OCI-LY7 (cell line): ENCODE data around the gene COL4A1. TPM values are rescaled to one million over a fixed set of nuclear protein-coding genes. Genes with fewer than 3 reads are reported as not detected.

Experiments
- BruUV-seq: library from RNA; stranded (reverse); fragments of 400-500 nt; replicated peaks from 2 replicates; lab custom pipeline; 2021; lab: Mats Ljungman, UMichigan
- CTCF ChIA-PET: fragments of 300-600 bp; sonication (Branson Sonifier 250); formaldehyde crosslinking; loops from one replicate; lab custom pipeline; 2022; ENCODE audit warnings: antibody characterized with exemption; ENCODE audit not compliant: unreplicated experiment; lab: Charles Lee
- POLR2A ChIA-PET: fragments of 300-600 bp; sonication (Branson Sonifier 250); formaldehyde crosslinking; loops from one replicate; lab custom pipeline; 2022; ENCODE audit warnings: antibody characterized with exemption; lab: Charles Lee
- DNase-seq: peaks from one replicate; pipeline ENCODE4 v3.0.0-alpha.2; 2015; ENCODE audit warnings: low spot score
- H2AFZ ChIP-seq: fragments of 200-600 bp; sonication (generic), shearing (Covaris generic); 2 replicates; pipeline ENCODE4 v1.6.1; 2014; ENCODE audit warnings: mild to moderate bottlenecking, antibody characterized with exemption, low read length, moderate library complexity
- H3K27ac ChIP-seq: fragments of 200-600 bp; sonication (generic); 2 replicates; pipeline ENCODE4 v1.5.1; 2014; ENCODE audit warnings: mixed run types, low read depth, mild to moderate bottlenecking, moderate library complexity, low read length, inconsistent platforms; ENCODE audit not compliant: poor library complexity, severe bottlenecking
- H3K36me3 ChIP-seq: fragments of 200-600 bp; sonication (generic); 2 replicates; pipeline ENCODE4 v1.6.1; 2014; ENCODE audit warnings: mild to moderate bottlenecking, antibody characterized with exemption, low read length, moderate library complexity, mixed read lengths; ENCODE audit not compliant: insufficient read depth
- H3K4me1 ChIP-seq: fragments of 200-600 bp; sonication (generic); 2 replicates; pipeline ENCODE4 v1.5.1; 2014; ENCODE audit warnings: mild to moderate bottlenecking, low read length; ENCODE audit not compliant: insufficient read depth, poor library complexity, severe bottlenecking
- H3K4me2 ChIP-seq: fragments of 200-600 bp; sonication (generic); 2 replicates; pipeline ENCODE4 v1.6.1; 2014; ENCODE audit warnings: mild to moderate bottlenecking, low read length
- H3K4me3 ChIP-seq: fragments of 200-600 bp; sonication (generic); 2 replicates; pipeline ENCODE4 v1.5.1; 2014; ENCODE audit warnings: mild to moderate bottlenecking, low read depth, low read length; ENCODE audit not compliant: poor library complexity, severe bottlenecking
- H3K79me2 ChIP-seq: fragments of 200-600 bp; sonication (generic); 2 replicates; pipeline ENCODE4 v1.6.1; 2016; ENCODE audit warnings: low read depth, mild to moderate bottlenecking, low read length, moderate library complexity, mixed read lengths; ENCODE audit not compliant: insufficient read depth
- H3K9me2 ChIP-seq: fragments of 200-600 bp; sonication (generic); 2 replicates; pipeline ENCODE4 v1.6.1; 2016; ENCODE audit warnings: mild to moderate bottlenecking, low read length, mixed read lengths; ENCODE audit not compliant: insufficient read depth
- H3K9me3 ChIP-seq: fragments of 200-600 bp; sonication (generic); 2 replicates; pipeline ENCODE4 v1.6.1; 2014; ENCODE audit warnings: mild to moderate bottlenecking, mixed run types, low read length, mixed read lengths
- H4K20me1 ChIP-seq: fragments of 200-600 bp; sonication (generic); 2 replicates; pipeline ENCODE4 v1.6.1; 2014; ENCODE audit warnings: mild to moderate bottlenecking, antibody characterized with exemption, low read length, moderate library complexity, mixed read lengths; ENCODE audit not compliant: insufficient read depth
- CTCF ChIP-seq: fragments of 200-600 bp; sonication (generic); conservative IDR thresholded peaks from 2 replicates; pipeline ENCODE4 v1.5.1; 2014; ENCODE audit warnings: mild to moderate bottlenecking, antibody characterized with exemption, low read length, moderate library complexity, mixed read lengths
- EZH2phosphoT487 ChIP-seq: fragments of 200-600 bp; sonication (generic); IDR thresholded peaks from 2 replicates; pipeline ENCODE4 v1.6.1; 2018; ENCODE audit warnings: low read depth, borderline replicate concordance, mild to moderate bottlenecking, mixed run types, antibody characterized with exemption, low read length, moderate library complexity, mixed read lengths
- intact Hi-C: fragments of 100-400 bp; cut with micrococcal nuclease; formaldehyde crosslinking; loops from one replicate; pipeline ENCODE4 v1.10.0; 2022; ENCODE audit not compliant: unreplicated experiment
- total RNA-seq, 2 experiments: library from RNA; depleted of rRNA in 1 of 2; stranded (reverse); fragments of >200 nt in 1 of 2; shearing (Covaris generic) in 1 of 2; gene quantifications; 2 replicates each; pipeline ENCODE4 v1.2.3, GENCODE V29; 2014 to 2022

The COL4A1 gene
- total RNA-seq, 2 experiments from 2014 or later, result 0.06 TPM; not detected in 1

GRCh38 chr13:110211735-110212134 is 95.2 kb downstream of the COL4A1 start:
- intact Hi-C loops, result no loop called here
- POLR2A ChIA-PET, result no interaction called here

GRCh38 chr13:110211046-110211445 is 95.9 kb downstream of the COL4A1 start:
- Histone ChIP-seq H3K9me3 (no peaks in the 10 kb centered on the region), H4K20me1 (no peaks in the 10 kb centered on the region), H3K27ac (no peak overlapping the region), H3K4me1 (no peaks in the 10 kb centered on the region), H3K4me3 (no peak overlapping the region), H3K36me3 (no peaks in the 10 kb centered on the region), H3K79me2 (no peaks in the 10 kb centered on the region), H3K4me2 (no peak overlapping the region), H3K9me2 (no peaks in the 10 kb centered on the region), H2AFZ (no peak overlapping the region)
- no peak for DNase-seq
- TF ChIP-seq EZH2phosphoT487, result no peak
- TF ChIP-seq CTCF, result no peak
- ChIA-PET POLR2A (no interaction called here), CTCF (no interaction called here)
- no TSS peak for BruUV-seq
- intact Hi-C loops, result no loop called here

More at GRCh38 chr13:110211735-110212134, 95.2 kb downstream of the COL4A1 start:
- no peaks in the 10 kb centered on the region for H3K9me2 ChIP-seq
- H3K27ac ChIP-seq, result no peak overlapping the region
- no peak for DNase-seq
- no peaks in the 10 kb centered on the region for H3K4me1 ChIP-seq
- no TSS peak for BruUV-seq
- TF ChIP-seq EZH2phosphoT487, result no peak
- TF ChIP-seq CTCF, result no peak
- no peaks in the 10 kb centered on the region for H3K36me3 ChIP-seq
- H3K4me2 ChIP-seq, result no peak overlapping the region
- CTCF ChIA-PET, result no interaction called here
- no peaks in the 10 kb centered on the region for H4K20me1 ChIP-seq
- H3K4me3 ChIP-seq, result no peak overlapping the region
- H3K9me3 ChIP-seq, result no peaks in the 10 kb centered on the region
- no peaks in the 10 kb centered on the region for H3K79me2 ChIP-seq
- no peak overlapping the region for H2AFZ ChIP-seq

GRCh38 chr13:110210604-110210985 is 96.4 kb downstream of the COL4A1 start:
- no TSS peak for BruUV-seq
- Histone ChIP-seq H3K4me2 (no peak overlapping the region), H3K9me3 (no peaks in the 10 kb centered on the region), H3K36me3 (no peaks in the 10 kb centered on the region), H3K27ac (no peak overlapping the region), H2AFZ (no peak overlapping the region), H4K20me1 (no peaks in the 10 kb centered on the region), H3K4me3 (no peak overlapping the region), H3K4me1 (no peaks in the 10 kb centered on the region), H3K79me2 (no peaks in the 10 kb centered on the region), H3K9me2 (no peaks in the 10 kb centered on the region)
- POLR2A ChIA-PET, result no interaction called here
- no peak for DNase-seq
- TF ChIP-seq CTCF (no peak), EZH2phosphoT487 (no peak)
- CTCF ChIA-PET, result no interaction called here
- intact Hi-C loops, result no loop called here
